SK-N-SH (cell line): ENCODE measurements around the gene CRYZL1.

Source experiments
- ELF1 ChIP-seq: IDR thresholded peaks from 2 replicates; pipeline ENCODE4 v1.4.0; 2012
- JUND ChIP-seq: IDR thresholded peaks from 2 replicates; pipeline ENCODE4 v1.4.0; 2012
- POLR2AphosphoS5 ChIP-seq: IDR thresholded peaks from 2 replicates; pipeline ENCODE4 v1.6.1; 2012; ENCODE audit warnings: low read depth, low read length
- RAD21 ChIP-seq: IDR thresholded peaks from 2 replicates; pipeline ENCODE4 v1.6.1; 2012; ENCODE audit warnings: mild to moderate bottlenecking, low read length
- SIN3A ChIP-seq: IDR thresholded peaks from 2 replicates; pipeline ENCODE4 v1.6.1; 2012; ENCODE audit warnings: low read depth, mild to moderate bottlenecking, low read length, moderate library complexity, borderline replicate concordance
- TF ChIP-seq, protein P1 (sequence below): fragments of 200-600 bp; sonication (generic); IDR thresholded peaks from 2 replicates; pipeline ENCODE4 v1.6.1; 2017; ENCODE audit warnings: antibody characterized with exemption, mild to moderate bottlenecking, moderate library complexity
- TF ChIP-seq, protein P2 (sequence below): IDR thresholded peaks from 2 replicates; pipeline ENCODE4 v1.6.1; 2012; ENCODE audit warnings: mild to moderate bottlenecking, low read depth, low read length, moderate library complexity

DNA sequence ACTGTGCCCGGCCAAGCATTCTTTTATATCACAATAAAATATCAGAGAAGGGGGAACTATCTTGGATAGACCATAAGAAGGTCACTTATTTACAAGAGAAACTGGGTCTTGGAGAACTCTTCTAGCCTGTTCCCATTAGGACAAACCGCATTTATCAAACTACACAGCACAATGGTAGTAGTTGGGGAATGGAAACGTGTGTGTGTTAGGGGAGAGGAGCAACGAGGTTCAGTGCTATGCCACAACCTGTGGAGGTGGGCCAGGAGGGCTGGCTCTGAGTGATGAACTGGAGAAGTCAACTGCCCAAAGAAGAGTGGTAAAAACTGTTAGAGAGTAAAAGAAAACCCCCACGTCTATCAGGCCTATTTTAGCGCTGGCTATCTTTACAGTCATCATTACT, 54.6 kb downstream of the CRYZL1 start:
- TF ChIP-seq JUND, result no peak
- TF ChIP-seq, protein P1, sequence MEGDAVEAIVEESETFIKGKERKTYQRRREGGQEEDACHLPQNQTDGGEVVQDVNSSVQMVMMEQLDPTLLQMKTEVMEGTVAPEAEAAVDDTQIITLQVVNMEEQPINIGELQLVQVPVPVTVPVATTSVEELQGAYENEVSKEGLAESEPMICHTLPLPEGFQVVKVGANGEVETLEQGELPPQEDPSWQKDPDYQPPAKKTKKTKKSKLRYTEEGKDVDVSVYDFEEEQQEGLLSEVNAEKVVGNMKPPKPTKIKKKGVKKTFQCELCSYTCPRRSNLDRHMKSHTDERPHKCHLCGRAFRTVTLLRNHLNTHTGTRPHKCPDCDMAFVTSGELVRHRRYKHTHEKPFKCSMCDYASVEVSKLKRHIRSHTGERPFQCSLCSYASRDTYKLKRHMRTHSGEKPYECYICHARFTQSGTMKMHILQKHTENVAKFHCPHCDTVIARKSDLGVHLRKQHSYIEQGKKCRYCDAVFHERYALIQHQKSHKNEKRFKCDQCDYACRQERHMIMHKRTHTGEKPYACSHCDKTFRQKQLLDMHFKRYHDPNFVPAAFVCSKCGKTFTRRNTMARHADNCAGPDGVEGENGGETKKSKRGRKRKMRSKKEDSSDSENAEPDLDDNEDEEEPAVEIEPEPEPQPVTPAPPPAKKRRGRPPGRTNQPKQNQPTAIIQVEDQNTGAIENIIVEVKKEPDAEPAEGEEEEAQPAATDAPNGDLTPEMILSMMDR, result no peak
- TF ChIP-seq ELF1, result no peak
- TF ChIP-seq, protein P2, sequence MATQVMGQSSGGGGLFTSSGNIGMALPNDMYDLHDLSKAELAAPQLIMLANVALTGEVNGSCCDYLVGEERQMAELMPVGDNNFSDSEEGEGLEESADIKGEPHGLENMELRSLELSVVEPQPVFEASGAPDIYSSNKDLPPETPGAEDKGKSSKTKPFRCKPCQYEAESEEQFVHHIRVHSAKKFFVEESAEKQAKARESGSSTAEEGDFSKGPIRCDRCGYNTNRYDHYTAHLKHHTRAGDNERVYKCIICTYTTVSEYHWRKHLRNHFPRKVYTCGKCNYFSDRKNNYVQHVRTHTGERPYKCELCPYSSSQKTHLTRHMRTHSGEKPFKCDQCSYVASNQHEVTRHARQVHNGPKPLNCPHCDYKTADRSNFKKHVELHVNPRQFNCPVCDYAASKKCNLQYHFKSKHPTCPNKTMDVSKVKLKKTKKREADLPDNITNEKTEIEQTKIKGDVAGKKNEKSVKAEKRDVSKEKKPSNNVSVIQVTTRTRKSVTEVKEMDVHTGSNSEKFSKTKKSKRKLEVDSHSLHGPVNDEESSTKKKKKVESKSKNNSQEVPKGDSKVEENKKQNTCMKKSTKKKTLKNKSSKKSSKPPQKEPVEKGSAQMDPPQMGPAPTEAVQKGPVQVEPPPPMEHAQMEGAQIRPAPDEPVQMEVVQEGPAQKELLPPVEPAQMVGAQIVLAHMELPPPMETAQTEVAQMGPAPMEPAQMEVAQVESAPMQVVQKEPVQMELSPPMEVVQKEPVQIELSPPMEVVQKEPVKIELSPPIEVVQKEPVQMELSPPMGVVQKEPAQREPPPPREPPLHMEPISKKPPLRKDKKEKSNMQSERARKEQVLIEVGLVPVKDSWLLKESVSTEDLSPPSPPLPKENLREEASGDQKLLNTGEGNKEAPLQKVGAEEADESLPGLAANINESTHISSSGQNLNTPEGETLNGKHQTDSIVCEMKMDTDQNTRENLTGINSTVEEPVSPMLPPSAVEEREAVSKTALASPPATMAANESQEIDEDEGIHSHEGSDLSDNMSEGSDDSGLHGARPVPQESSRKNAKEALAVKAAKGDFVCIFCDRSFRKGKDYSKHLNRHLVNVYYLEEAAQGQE, result no peak
- no peak for TF ChIP-seq SIN3A
- no peak for TF ChIP-seq RAD21
- no peak for TF ChIP-seq POLR2AphosphoS5
